HPDE6-E6E7 (cell line): ENCODE data around the gene VSTM2L.

Experiments
- DNase-seq: peaks from one replicate; pipeline ENCODE4 v3.0.0; 2011; ENCODE audit warnings: missing footprints; ENCODE audit errors: extremely low spot score

The VSTM2L gene

DNA sequence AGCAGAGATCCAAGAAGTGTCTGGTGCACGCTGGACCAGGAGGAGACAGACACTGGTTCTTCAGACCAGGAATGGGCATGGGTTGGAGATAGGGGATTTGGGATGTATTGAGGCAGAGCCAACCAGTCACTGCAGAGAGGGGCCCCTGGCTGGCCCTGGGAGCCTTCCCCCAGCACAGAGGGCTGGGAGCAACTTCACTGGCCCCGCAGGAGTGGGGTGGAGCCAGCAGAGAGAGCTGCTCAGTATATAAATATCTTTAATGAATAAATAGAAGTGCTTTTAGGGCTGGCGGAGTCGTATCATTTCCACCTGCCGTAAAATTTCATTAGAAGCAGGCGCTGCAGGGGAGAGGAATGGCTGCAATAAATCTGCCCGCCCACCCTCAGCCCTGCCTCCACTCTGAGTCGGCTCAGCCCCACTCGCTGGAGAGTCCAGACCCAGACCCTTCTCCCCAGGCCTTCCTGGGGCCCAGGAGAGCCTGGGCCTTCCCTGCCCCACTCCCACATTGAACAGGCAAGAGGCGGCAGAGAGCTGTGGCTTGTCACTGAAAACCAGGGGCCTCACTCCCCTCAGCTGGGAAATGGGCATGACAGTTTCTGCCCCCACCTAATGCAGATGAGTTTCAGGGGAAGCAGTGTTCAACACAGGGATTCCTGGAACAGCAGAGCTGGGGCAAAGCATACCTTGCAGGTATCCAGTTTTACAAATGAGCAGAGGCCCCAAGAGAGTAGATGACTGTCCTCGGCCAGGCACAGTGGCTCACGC lies 23.9 kb upstream of the VSTM2L start:
- no peak for DNase-seq

DNA sequence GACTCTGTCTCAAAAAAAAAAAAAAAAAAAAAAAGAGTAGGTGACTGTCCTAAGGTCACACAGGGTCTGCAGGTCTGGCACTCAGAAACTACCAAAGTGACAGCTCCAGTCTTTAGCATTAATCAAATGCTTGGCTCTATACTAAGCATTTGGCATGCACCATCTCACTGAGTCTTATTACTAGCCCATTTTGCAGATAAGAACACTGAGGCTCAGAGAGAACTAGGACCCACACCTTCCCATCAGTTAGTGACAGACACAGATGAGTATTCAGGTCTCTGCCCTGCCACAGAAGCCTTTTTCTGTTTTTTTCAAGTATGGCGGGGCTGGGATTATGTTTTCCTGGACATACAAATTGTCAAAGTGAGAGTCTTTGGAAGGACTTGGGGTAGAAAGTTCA lies 23.1 kb upstream of the VSTM2L start:
- no peak for DNase-seq

DNA sequence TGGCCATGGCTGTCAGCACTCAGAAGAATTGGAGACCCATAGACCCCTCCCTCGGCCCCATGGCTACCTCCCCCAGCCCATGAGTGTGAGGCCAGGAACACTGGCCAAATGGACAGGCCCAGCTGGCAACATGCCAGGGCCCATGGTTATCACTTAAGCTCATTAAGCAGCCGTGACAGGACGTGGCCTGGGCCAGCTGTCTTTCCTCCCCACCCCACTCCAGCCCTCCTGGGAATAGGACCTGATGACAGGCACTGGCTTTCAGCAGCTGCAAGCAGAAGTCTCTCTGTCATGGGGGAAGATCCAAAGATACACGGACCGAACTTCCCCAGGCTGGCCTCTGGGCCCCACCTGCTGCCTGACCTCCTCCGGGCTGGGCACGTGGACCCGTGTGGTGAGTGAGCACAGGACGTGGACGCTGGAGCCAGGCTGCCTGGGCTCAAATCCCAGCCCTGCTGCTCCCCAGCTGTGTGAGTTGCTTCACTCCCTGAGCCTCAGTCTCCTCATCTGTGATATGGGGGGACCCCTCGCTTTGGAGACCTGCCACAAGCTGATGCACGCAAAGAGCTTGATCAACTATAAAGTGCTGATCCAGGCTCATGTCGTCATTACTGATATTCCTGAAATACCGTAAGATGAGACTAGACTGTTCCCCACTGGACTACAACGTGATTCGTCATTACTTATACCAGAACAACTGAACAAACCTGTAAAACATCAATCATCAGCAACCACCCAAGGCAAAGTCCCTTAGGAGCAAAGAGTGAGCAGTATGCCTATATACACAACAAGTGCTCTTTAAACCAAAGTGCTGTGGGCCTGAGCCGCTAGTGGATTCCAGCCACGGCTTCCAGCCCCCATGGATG lies 22.0 kb upstream of the VSTM2L start:
- DNase-seq, result peak; percentile 66

DNA sequence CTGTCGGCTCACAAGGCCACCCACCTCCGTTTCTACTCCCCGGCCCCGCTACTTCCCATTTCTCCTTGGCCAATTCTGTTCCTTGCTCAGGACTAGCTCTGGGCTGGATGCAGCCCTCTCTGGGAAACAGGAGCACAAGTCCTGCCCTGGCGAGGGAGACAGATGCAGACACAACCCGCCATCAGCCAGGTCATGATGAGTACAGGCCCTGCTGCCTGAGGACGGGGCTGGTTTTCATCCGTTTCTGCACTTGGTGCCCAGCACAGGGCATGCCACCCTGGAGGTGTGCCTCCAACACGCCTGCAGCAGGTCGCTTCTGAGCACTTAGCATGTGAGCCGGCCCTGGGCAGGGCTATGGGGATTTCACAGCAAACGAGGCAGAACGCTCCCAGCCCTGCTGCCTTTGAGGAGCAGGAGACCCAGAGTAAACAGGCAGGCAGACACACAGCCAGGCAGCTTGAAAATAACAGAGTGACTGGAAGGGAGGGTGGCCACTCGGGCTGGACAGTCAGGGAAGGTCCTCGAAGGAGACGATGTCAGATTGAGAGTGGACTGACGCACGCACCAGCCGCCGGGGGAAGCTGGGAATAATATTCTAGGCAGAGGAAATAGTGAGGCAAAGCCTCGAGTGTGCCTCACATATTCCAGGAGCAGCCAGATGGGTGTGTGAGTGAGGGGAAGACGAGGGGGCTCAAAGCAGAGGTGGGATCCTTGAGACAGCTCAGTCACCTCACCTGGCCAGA lies 21.2 kb upstream of the VSTM2L start:
- no peak for DNase-seq

DNA sequence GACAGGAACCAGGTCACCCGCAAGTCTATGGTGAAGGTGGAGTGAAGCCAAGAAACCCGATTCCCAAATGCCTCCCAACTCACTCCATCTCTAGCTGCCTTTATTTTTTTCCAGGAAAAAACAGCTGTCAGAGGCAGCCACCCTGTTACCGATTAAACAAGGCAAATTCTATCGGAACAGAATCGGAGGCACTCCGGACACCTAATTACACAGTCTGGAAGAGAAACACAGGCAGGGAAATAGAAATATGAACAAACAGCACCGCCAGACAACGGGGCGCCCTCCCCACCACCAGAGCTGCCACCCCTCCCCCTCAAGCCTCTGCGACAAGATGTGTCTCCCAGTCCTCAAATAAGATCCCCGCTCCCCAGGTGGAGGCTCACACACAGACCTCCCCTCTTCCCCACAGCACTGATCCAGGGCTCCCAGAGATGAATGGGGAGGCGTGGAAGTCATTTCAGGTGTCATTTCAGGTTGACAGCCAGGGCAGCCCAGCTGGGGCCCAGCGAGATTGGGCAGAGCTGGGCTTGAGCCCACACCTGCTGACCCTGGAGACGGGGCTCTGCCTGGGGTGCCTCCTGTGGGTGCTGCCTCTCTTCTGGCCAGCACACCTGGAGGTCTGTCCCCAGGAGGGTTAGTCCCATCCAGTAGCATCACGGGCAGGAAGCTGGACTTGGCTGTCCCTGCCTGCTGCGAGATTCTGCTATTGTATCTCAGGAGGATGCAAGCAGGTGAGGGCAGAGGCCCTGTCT lies 19.8 kb upstream of the VSTM2L start:
- no peak for DNase-seq

DNA sequence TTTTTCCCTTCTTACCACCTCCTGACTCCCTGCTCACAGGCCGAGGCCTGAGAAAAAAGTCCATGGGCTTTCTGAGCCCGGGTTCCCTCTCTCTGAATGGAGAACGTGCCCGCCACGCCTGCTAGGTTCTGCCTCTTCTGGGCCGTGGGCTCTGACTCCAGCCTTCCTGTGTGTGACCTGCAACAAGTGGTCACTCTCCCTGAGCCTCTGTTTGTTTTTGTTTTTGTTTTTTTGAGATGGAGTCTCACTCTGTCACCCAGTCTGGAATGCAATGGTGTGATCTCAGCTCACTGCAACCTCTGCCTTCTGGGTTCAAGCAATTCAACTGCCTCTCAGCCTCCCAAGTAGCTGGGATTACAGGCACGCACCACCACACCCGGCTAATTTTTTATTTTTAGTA lies 17.9 kb upstream of the VSTM2L start:
- DNase-seq, result no peak

DNA sequence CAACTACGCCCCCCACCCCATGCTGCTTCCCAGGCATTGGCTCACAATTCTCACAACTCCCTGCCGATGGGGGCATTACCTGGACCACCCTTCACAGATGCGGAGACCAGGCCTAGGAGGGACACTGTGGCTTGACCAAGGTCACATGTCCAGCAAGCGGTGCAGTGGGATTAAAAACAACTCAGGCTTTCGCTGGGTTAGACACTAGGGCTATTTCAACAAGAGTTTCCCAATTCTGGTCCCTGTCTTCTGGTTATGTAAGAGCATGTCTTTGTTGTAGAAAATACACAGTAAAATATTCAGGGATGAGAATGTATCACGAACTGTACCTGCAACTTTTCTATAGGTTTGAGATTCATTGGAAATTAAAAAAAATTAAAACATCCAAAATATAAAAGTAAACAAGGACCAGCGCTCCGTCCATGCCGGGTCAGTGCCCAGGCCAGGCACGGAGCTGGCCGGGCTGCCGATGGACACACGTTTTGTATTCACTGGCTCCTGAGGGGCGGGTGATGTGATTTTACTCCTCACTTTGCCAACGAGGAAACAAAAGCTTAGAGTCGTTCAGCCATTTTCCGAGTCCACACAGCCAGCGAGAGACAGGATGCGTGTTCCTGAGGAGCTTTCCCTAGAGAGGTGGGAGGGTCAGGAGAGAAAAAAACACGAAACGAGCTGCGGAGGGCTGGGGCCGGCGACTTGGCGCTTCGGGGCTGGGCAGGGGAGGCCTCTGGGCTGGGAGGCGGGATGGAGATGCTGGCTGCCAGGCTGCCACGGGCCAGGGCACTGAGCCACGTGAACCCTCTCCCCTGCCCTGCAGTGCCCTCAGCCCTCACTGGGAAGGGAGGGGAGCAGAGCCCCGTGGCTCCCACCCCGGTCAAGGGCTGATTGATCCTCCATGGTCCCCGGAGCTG lies 17.1 kb upstream of the VSTM2L start:
- DNase-seq, result no peak

DNA sequence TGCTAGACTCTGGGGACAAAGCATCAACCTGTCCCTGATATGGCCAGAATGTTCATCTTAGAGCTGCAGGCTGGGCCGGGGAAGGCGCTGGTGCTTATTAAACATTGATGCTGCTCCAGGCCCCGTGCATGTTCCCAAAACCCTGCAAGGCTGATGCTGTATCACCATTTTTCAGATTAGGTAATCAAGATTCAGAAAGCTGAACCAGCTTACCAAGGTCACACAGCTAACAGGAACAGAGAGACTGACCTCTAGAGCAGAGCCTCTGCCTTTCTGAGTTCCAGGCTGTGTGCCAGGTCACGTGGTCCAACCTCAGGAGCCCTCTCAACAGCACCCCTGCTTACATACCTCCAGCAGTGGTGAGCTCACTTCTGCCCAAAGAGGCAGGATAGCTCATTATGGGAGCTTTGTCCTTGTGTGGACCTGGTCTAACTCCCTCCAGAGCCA lies 16.1 kb upstream of the VSTM2L start:
- no peak for DNase-seq

DNA sequence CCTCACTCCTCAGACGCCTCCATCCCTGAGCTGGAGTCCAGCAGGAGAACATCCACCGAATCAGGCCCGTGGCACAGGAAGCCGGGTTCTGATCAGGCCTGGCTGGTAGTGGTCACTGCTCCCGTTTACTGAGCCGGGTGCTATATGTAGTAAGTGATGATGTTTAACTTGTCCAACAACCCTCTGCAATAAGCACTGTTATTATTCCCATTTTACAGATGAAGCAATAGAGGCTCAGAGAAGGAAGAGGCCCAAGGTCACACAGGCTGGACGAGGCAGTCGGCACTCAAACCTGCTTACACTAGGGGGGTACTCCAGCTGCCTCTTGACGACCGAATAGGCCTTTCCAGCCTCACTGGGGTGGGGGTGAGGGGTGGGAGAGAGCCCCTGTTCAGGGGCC lies 14.3 kb upstream of the VSTM2L start:
- no peak for DNase-seq

DNA sequence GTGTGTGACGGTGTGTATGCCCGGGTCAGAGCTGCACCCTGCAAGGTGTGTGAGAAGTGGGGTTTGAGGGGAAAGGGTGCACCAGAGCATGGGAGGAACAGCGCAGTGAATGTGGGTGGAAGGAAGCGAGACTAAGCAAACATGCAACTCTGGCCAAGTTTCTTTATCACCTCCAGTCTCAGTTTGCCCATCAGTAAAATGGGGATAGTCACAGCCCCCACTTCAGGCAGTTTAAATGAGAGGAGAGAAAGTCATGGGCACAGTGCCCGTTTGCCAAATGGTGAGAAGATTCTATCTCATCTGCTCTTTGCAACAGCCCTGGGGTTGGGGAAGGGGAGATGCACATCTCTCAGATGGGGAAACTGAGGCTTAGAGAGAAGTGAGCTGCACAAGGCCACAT lies 12.8 kb upstream of the VSTM2L start:
- no peak for DNase-seq

DNA sequence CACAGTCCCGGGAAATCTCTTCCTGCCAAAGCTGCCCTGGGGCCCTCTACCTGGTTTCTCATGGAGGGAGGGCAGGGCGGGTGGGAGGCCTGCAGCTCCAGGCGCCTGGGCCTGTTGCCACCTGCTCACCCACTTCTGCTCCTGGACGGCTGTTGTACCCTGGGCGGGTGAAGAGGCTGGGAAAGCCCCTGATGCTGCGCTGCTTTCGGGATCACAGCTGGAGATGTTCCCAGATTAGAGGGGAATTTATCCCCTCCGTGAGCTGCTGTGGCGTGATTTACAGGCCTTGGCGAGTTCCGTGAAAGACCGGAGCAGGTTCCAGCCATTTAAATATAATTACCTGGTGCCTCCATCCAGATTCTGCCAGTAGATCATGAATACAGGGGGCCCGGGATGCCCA lies 12.3 kb upstream of the VSTM2L start:
- DNase-seq, result no peak

DNA sequence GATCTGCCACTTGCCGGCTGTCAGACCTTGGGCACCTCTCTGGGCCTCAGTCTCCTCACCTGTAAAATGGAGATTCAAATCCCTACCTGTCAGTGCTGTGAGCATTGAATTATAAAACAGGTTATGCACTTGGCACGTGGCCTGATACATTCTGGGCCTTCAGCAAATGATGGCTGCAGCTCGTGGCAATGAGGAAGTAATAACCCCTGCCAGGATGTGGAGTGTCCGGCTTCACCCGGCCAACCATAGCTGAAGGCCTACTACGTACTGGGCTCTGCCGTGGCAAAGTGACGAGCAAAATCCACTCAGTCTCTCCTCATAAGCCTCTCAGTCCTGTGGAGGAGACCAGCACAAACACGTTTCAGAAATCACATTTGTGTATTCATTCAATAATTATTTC lies 10.9 kb upstream of the VSTM2L start:
- no peak for DNase-seq

DNA sequence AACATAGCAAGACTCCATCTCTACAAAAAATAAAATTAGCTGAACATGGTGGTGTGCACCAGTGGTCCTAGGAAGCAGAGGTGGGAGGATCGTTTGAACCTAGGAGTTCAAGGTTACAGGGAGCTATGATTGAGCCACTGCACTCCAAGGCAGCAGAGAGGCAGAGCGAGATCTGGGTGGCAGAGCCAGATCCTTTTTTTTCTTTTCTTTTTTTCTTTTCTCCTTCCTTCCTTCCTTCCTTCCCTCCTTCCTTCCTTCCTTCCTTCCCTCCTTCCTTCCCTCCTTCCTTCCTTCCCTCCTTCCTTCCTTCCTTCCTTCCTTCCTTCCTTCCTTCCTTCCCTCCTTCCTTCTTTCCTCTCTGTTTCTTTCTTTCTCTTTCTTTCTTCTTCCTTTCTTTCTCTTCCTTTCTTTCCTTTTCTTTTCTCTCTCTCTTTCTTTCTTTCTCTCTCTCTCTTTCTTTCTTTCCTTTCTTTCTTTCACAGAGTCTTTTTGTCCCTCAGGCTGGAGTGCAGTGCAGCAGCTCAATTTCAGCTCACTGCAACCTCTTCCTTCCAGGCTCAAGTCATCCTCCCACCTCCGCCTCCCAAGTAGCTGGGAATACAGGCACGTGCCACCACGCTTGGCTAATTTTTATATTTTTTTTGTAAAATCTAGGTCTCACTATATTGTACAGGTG lies 9.2 kb upstream of the VSTM2L start:
- DNase-seq, result no peak

DNA sequence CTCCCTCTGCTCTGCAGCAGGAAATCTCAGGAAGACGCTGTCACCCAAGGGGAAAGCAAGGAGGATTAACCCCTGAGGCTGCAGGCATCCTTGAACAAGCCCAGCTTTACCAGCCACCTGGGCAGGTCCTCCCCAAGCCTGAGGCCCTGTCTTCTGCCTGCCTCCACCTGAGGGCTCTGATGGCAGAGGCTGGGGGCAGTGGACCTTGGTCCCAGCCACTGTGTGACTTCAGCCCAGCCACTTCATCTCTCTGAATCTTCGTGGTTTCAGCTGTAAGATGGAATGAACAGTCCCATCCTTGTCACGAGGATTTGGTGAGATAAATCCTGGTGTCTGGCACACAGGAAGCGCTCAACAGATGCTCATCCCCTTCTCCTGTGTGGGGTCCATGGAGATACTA lies 8.5 kb upstream of the VSTM2L start:
- no peak for DNase-seq

DNA sequence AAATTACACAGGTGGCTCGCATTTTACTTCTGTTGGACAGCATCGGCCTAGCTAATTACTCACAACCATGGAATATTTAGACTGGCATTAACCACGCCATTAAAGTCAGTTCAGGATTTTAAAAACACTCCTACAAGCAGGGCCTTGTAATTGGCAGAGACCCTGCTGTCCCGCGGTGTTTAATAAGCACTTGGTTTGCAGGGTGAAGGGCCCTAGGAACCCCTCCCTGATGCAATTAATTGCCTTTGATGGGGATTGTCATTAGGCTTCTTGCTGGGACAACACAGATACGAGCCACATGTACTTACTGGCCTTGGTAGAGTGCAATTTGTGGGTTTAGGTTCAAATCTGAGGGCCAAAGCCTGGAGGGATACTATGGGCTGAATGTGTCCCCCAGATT lies 7.8 kb upstream of the VSTM2L start:
- no peak for DNase-seq

DNA sequence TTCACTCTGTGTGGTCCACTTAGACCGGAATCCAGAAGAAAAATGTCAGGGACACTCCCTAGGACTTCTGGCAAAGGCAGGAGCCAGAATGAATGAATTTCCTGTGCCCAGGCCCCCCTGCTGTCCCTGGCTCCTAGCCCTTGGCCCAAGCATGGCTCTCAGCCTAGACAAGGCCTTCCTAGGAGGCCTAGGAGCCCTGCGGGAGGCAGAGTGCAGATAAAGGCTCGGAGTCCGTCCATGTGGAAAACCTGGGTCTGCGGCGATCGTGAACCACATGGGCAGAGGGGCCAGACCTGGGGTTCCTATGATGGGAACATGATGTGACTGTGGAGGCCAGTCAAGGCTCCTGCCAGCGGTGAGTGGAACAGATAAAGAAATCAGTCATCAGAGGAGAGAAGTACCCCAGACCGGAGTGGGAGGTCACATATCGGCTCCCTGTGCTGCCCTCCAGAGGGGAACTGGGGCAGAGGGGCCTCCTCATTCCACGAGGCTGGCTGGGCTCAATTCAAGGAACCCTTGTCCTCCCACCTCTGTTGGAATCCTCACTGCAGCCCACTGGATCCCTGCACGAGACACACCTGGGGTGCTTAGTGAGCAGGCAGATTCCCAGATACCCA lies 5.9 kb upstream of the VSTM2L start:
- no peak for DNase-seq

DNA sequence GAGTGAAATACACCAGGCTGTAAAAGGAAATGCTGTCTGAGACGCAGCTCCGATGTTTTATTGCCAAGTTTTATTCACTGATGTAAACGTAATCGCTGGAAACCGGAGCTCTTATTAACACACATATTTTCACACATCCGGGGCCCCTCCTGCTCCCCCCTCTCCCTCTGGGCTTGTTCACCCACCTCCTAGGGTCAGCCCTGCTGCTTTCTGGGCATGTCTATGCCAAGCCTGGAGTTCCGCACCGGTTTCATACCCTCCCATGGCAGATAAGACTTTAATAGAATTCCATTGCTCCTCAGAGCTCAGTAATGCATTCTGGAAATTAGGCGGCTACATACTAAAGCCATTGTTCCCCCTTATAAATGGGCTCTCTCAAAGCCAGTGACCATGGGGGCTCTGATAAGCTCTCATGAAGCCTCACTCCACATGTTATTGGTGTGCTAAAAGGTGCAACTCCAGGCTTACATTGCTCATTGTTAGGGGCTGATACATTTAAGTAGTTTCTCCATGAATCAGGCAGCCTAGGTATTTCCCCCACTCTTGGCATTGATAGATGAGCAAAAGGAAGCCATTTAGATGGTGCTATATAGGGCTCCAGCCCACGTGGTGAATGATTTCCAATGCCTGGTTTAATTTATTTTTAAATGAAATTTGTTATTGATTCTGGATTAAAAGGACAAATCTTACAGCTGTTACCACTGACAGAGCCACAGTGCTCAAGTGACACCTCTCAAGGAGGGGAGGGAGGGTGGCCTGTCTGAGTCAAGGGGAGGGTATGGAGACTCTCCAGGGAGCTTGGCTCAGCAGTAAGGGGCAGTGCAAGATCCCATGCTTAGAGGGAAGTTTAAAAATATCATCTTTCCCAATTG lies 4.5 kb upstream of the VSTM2L start:
- DNase-seq, result no peak
